Transverse colon (tissue), 4 donors: ENCODE measurements around the gene SLC14A1. TPM values are rescaled to one million over a fixed set of nuclear protein-coding genes. Genes with fewer than 3 reads are reported as not detected.

Experiments
- DNase-seq: peaks from one replicate; pipeline ENCODE4 v3.0.0-alpha.2; 2019
- H3K27ac ChIP-seq, 4 donors: fragments of 200-600 bp; sonication (generic); 2 replicates each; pipeline ENCODE4 v1.5.1; 2016 to 2018; ENCODE audit warnings: inconsistent platforms in 4 of 4
- H3K27me3 ChIP-seq: fragments of 200-600 bp; sonication (generic); 2 replicates; pipeline ENCODE4 v1.5.1; 2017; ENCODE audit warnings: inconsistent platforms
- H3K36me3 ChIP-seq, 4 donors: fragments of 200-600 bp; sonication (generic); 2 replicates each; pipeline ENCODE4 v1.5.1; 2017 to 2019; ENCODE audit warnings: inconsistent platforms in 4 of 4
- H3K4me1 ChIP-seq, 4 donors: fragments of 200-600 bp; sonication (generic); 2 replicates each; pipeline ENCODE4 v1.5.1; 2017 to 2020; ENCODE audit warnings: inconsistent platforms in 4 of 4
- H3K4me3 ChIP-seq, 4 donors: fragments of 200-600 bp; sonication (generic); 1 replicate in 1 of 4; 2 replicates in 3 of 4; pipeline versions ENCODE4 v1.5.1 to v1.6.1; 2017 to 2019; ENCODE audit warnings: inconsistent platforms in 4 of 4
- H3K9me3 ChIP-seq, 2 donors: fragments of 200-600 bp; sonication (generic); 2 replicates each; pipeline ENCODE4 v1.5.1; 2017 to 2019; ENCODE audit warnings: inconsistent platforms in 2 of 2
- CTCF ChIP-seq, 5 experiments: fragments of 200-600 bp in 3 of 5; fragments of 450-650 bp in 2 of 5; sonication (generic) in 3 of 5; IDR thresholded peaks; 1 replicate in 2 of 5; 2 replicates in 3 of 5; pipeline ENCODE4 v1.5.1; 2016 to 2017; ENCODE audit warnings: antibody characterized with exemption in 5 of 5, inconsistent platforms in 3 of 5, mild to moderate bottlenecking in 2 of 5, moderate library complexity in 1 of 5
- EP300 ChIP-seq: sonication (generic); formaldehyde crosslinking; IDR thresholded peaks from one replicate; pipeline ENCODE4 v1.6.1; 2017; ENCODE audit warnings: antibody characterized with exemption, low read depth
- POLR2A ChIP-seq: fragments of 450-650 bp; IDR thresholded peaks from one replicate; pipeline ENCODE4 v1.6.1; 2016; ENCODE audit warnings: antibody characterized with exemption, mild to moderate bottlenecking, moderate library complexity
- POLR2AphosphoS5 ChIP-seq, 3 donors: sonication (generic); formaldehyde crosslinking; IDR thresholded peaks; one replicate each; pipeline ENCODE4 v1.6.1; 2016; ENCODE audit warnings: antibody characterized with exemption in 3 of 3
- WGBS, 2 donors: methylation state at CpG; one replicate each; pipeline ENCODE4 v1.1.5; 2018; ENCODE audit warnings: low coverage in 1 of 2; 5-methylcytosine and 5-hydroxymethylcytosine counted together
- in situ Hi-C, 4 donors: fragments of 200-750 bp; cut with MboI; loops; one replicate each; pipeline versions ENCODE4 v1.15.0 to v1.15.1; 2017; ENCODE audit warnings: low sequenced_read_pairs in 3 of 4, low pct_ligation_motif_present in 1 of 4, low pct_unique_long_range_greater_than_20kb in 1 of 4
- intact Hi-C: fragments of 100-400 bp; cut with DNase I; formaldehyde crosslinking; loops from one replicate; pipeline ENCODE4 v1.15.1; 2023; ENCODE audit warnings: low total_unique reads
- total RNA-seq, 4 donors: library from RNA; depleted of rRNA; stranded (reverse); fragments of >200 nt; gene quantifications; one replicate each; pipeline ENCODE4 v1.1.0, GENCODE V29; 2016

SLC14A1 gene
- total RNA-seq, 4 donors from 2014 or later = 0.75 to 2.9 (median 0.95) TPM; not detected in 1

- no peaks in the 10 kb centered on the region for H3K27me3 ChIP-seq
- H3K36me3 ChIP-seq = no peaks in the 10 kb centered on the region
- TF ChIP-seq POLR2AphosphoS5 (IDR thresholded peaks at IDR 0.05) (no peak), POLR2A (no peak), CTCF (IDR thresholded peaks at IDR 0.05) (no peak), EP300 (no peak)
- intact Hi-C loops = no loop called here
- no peak for DNase-seq
- in situ Hi-C loops = no loop called here
- H3K4me3 ChIP-seq = no peak overlapping the region
- no peak overlapping the region for H3K27ac ChIP-seq
- no peaks in the 10 kb centered on the region for H3K4me1 ChIP-seq
- WGBS, 2 donors = 93 to 98% methylated on average over 2 to 17 of the region's 18 CpGs
- no peaks in the 10 kb centered on the region for H3K9me3 ChIP-seq
Observed at GRCh38 chr18:45727068-45727467, 3.1 kb downstream of the SLC14A1 start.

- intact Hi-C loops (no loop called here), in situ Hi-C loops (no loop called here)
- no peaks in the 10 kb centered on the region for H3K4me1 ChIP-seq
- no peak for DNase-seq
- no peaks in the 10 kb centered on the region for H3K9me3 ChIP-seq
- H3K36me3 ChIP-seq = no peaks in the 10 kb centered on the region
- H3K27me3 ChIP-seq = no peaks in the 10 kb centered on the region
- whole genome bisulfite sequencing, 2 donors = 60 to 65% methylated on average over 2 of the region's 2 CpGs
- H3K4me3 ChIP-seq = no peak overlapping the region
- TF ChIP-seq EP300 (no peak), POLR2AphosphoS5 (IDR thresholded peaks at IDR 0.05) (no peak), CTCF (IDR thresholded peaks at IDR 0.05) (no peak), POLR2A (no peak)
- no peak overlapping the region for H3K27ac ChIP-seq
Observed at GRCh38 chr18:45728336-45729010, 4.5 kb downstream of the SLC14A1 start.

GRCh38 chr18:45730832-45731575 is 7.0 kb downstream of the SLC14A1 start:
- H3K36me3 ChIP-seq = no peaks in the 10 kb centered on the region
- 24 to 72% methylated on average over 2 to 6 of the region's 6 CpGs for WGBS, 2 donors
- TF ChIP-seq POLR2A = no peak
- no peak overlapping the region for H3K4me3 ChIP-seq
- no peaks in the 10 kb centered on the region for H3K4me1 ChIP-seq
- H3K27ac ChIP-seq = no peak overlapping the region
- in situ Hi-C loops (no loop called here), intact Hi-C loops (no loop called here)
- H3K27me3 ChIP-seq = no peaks in the 10 kb centered on the region
- H3K9me3 ChIP-seq = no peaks in the 10 kb centered on the region
- DNase-seq = no peak

GRCh38 chr18:45731716-45732115 is 7.7 kb downstream of the SLC14A1 start:
- no peak for TF ChIP-seq POLR2AphosphoS5 (IDR thresholded peaks at IDR 0.05)
- no peak for TF ChIP-seq POLR2A
- TF ChIP-seq CTCF (IDR thresholded peaks at IDR 0.05) = no peak
- TF ChIP-seq EP300 = no peak
- H3K36me3 ChIP-seq = no peaks in the 10 kb centered on the region
- intact Hi-C loops = no loop called here

More at GRCh38 chr18:45731716-45732115, 7.7 kb downstream of the SLC14A1 start:
- no peak for DNase-seq
- no peak overlapping the region for H3K27ac ChIP-seq
- H3K9me3 ChIP-seq = no peaks in the 10 kb centered on the region
- in situ Hi-C loops = no loop called here
- H3K4me1 ChIP-seq = no peaks in the 10 kb centered on the region
- H3K4me3 ChIP-seq = no peak overlapping the region
- H3K27me3 ChIP-seq = no peaks in the 10 kb centered on the region
- WGBS, 2 donors = 40 to 80% methylated on average over 2 of the region's 2 CpGs
